Esophagus (tissue), 2 donors: Measurements from ENCODE around the gene MPRIP. TPM values are rescaled to one million over a fixed set of nuclear protein-coding genes. Genes with fewer than 3 reads are reported as not detected.

Source experiments
- H3K27ac ChIP-seq, 2 donors: one replicate each; pipeline ENCODE4 v1.5.1; 2013; ENCODE audit warnings: low read depth in 2 of 2, mild to moderate bottlenecking in 2 of 2, inconsistent platforms in 1 of 2, low read length in 1 of 2, moderate library complexity in 1 of 2
- H3K27me3 ChIP-seq, 2 donors: one replicate each; pipeline ENCODE4 v1.6.1; 2013; ENCODE audit warnings: low read length in 2 of 2, control low read depth in 1 of 2, mild to moderate bottlenecking in 1 of 2; ENCODE audit not compliant: insufficient read depth in 2 of 2, control insufficient read depth in 1 of 2
- H3K36me3 ChIP-seq, 2 donors: one replicate each; pipeline ENCODE4 v1.6.1; 2013; ENCODE audit warnings: low read length in 1 of 2; ENCODE audit not compliant: control insufficient read depth in 2 of 2, insufficient read depth in 2 of 2
- H3K4me1 ChIP-seq, 2 donors: one replicate each; pipeline ENCODE4 v1.6.1; 2013; ENCODE audit warnings: low read length in 1 of 2; ENCODE audit not compliant: control insufficient read depth in 2 of 2, insufficient read depth in 2 of 2
- H3K4me3 ChIP-seq, 2 donors: one replicate each; pipeline ENCODE4 v1.5.1; 2013; ENCODE audit warnings: low read length in 2 of 2, mild to moderate bottlenecking in 2 of 2, low read depth in 1 of 2, moderate library complexity in 1 of 2
- H3K9me3 ChIP-seq, 2 donors: one replicate each; pipeline ENCODE4 v1.6.1; 2013; ENCODE audit warnings: mild to moderate bottlenecking in 2 of 2, low read depth in 1 of 2, low read length in 1 of 2, moderate library complexity in 1 of 2; ENCODE audit not compliant: control insufficient read depth in 2 of 2, insufficient read depth in 1 of 2
- whole genome bisulfite sequencing, 2 donors: extraction: QIAGEN DNeasy Blood & Tissue Kit; methylation state at CpG; one replicate each; pipeline ENCODE4 v1.1.7; 2013; 5-methylcytosine and 5-hydroxymethylcytosine counted together
- polyA plus RNA-seq, 2 donors: library from polyadenylated mRNA; stranded (reverse); fragments of 200-250 nt; gene quantifications; one replicate each; pipeline ENCODE4 v1.2.3, GENCODE V29; 2013
- donor health status: healthy with polysubstance abuse.
- donor health status: Bipolar disorder and iron deficiency.

Gene MPRIP
- polyA plus RNA-seq, 2 donors: 122 to 226 TPM

DNA sequence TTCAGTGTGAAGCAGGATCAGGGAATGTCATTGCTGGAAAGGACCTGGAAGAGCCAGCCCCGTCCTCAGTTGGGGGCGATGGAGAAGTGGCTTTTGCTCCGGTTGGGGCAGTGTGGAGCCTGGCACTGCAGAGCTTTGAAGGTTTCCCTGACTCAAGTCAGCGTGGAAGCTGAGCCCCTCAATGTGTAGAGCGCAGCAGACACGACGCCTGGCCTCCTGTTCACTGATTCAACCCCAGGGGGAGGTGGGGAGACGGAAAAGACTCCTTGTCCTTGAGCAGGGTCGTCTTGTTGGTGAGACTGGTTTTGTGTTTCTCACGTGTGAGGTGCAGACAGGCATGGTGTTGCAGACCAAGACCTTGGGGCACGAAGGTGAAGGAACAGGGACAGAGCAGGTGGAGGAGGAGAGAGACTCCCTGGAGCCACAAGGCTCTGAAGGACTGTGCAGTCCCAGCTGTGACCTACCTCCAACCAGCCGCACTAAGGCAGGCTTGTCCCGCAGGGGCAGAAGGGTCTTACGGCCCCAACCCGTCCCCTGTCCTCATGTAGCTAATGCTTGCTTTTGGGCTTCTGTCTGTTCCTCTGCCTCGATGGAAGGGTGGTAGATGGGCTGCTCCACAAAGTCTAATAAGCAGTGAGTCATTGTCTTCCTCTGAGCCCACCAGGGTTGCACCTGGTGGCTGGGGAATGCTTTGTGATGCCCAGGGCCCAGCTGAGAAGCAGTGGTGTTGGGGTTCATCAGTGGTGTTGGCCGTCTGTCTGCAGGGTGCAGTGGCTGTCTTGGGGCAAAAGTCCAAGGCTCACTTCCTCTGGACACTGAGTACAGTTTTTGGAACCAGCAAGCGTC is 47.8 kb downstream of the MPRIP start:
- Histone ChIP-seq H3K36me3 (peaks cover 4 to 13% of the 10 kb centered on the region in 2 donors), H3K9me3 (no peaks in the 10 kb centered on the region), H3K27me3 (no peaks in the 10 kb centered on the region), H3K4me3 (no peak overlapping the region), H3K27ac (no peak overlapping the region), H3K4me1 (peaks cover 17 to 25% of the 10 kb centered on the region in 2 donors)
- WGBS, 2 donors: 84 to 90% methylated on average over 18 of the region's 18 CpGs

DNA sequence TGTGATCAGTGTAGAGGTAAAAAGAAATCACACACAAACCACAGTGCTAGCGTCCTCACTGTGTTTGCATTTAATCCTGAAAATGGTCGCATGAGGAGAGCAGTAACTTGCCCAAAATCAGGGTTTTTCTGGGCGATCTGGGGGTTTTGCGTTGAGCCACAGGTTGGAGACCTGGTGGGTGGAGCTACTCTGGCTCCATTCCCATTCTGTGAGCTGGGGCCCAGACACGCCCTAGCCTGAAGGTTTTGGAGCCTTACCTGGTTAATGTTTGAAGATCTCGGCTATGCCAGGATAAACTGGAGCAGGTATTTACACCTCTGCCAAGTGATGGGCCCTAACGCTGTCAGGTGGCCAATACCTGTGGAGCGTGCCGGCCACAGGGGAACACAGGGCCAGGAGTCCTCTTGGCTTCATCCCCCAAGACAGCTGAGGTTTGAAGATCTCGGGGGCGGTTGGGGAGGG is 48.4 kb downstream of the MPRIP start:
- Histone ChIP-seq H3K27me3 (no peaks in the 10 kb centered on the region), H3K4me1 (peaks cover 17 to 25% of the 10 kb centered on the region in 2 donors), H3K4me3 (no peak overlapping the region), H3K9me3 (no peaks in the 10 kb centered on the region), H3K36me3 (peaks cover 4 to 13% of the 10 kb centered on the region in 2 donors), H3K27ac (peak overlapping the region in 1 of 2 donors; percentile 11)
- WGBS, 2 donors: 44 to 60% methylated on average over 11 of the region's 11 CpGs

DNA sequence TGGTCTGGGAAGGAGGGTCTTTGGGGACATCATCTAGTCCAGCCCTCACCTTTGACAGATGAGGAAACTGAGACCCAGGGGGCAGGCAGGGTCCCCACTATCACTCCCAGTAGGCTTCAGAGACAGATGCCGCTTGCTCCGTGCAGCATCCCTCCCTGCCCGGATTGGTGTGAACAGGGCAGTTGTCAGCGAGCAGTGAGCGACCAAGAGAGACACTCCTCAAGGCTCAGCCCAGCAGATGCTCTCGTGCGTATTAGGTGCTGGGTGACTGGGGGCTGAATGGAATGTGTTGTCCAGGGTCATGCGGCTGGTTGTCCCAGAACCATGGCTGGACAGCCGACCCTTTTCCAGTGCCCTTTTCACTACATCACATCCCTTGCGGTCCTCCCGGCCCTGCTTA is 49.0 kb downstream of the MPRIP start:
- H3K27ac ChIP-seq: no peak overlapping the region
- 88 to 92% methylated on average over 11 of the region's 11 CpGs for WGBS, 2 donors
- H3K9me3 ChIP-seq: no peaks in the 10 kb centered on the region
- H3K27me3 ChIP-seq: no peaks in the 10 kb centered on the region
- H3K4me1 ChIP-seq: peaks cover 17 to 25% of the 10 kb centered on the region in 2 donors
- peaks cover 4 to 13% of the 10 kb centered on the region in 2 donors for H3K36me3 ChIP-seq
- no peak overlapping the region for H3K4me3 ChIP-seq

DNA sequence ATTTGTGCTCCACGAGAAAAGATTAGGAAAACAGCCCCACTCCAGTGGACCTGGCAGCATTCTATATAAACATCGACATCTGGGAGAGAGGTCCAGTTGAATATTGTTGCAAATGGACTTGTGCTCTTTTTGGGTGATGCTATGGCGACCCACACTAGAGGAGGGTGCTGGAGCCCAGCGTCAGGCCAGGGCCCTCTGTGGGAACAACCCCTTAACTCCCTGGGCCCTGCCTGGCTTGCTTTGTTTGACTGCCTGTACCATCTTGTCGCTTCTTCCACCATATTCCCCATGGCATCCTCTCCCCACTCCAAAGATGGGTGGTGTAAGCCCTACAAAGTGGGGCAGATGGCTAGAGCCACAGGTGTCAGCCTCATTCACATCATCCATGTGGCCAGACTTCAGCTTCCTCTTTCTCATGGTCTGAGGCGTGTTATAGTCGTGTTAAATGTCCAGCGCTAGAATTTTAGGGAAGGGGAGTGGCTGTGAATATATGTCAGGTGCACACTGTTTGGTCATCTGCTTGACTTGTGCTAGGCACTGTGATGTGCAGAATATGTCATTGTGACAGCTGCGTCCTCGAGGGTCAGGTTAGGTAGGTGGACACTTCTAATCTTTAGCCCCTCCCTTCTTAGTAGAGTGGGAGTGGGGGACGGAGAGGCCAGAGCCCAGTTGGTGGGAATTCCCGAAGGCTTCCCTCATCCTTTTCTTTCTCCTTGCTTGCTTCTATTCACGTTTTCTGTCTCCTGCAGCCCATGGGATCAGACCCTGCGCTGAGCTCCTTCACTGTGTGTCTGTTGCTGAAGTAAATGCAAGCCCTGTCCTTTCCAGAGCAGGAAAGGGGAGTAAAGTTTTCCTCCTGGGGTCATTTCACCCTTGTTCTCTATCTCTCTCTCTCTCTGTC is 49.8 kb downstream of the MPRIP start:
- 85 to 88% methylated on average over 14 of the region's 14 CpGs for WGBS, 2 donors
- Histone ChIP-seq H3K4me1 (peaks cover 14 to 28% of the 10 kb centered on the region in 2 donors), H3K36me3 (peaks cover 4 to 15% of the 10 kb centered on the region in 2 donors), H3K9me3 (no peaks in the 10 kb centered on the region), H3K4me3 (no peak overlapping the region), H3K27ac (no peak overlapping the region), H3K27me3 (no peaks in the 10 kb centered on the region)

DNA sequence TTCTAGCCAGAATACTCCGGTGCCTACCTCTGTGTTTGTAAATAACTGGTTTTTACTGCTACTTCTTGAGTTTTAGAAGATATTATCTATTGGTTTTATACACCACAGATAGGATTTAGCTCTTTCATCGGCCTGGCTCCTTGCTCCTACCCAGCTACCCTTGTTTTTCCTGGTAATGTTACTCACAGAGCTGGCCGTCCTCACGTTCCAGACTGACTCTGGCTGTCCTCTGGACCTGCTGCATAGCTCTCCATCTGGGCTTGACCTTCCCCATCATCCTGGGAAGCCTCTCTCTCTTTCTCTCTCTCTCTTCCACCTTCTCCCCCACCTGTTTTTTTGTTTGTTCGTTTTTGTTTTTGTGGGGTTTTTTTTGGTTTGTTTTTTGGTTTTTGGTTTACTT is 51.5 kb downstream of the MPRIP start:
- peak overlapping the region in 1 of 2 donors; percentile 21 for H3K27ac ChIP-seq
- WGBS, 2 donors: 73 to 78% methylated on average over 5 of the region's 5 CpGs
- no peaks in the 10 kb centered on the region for H3K27me3 ChIP-seq
- H3K4me1 ChIP-seq: peaks cover 15 to 24% of the 10 kb centered on the region in 2 donors
- peaks cover 4 to 10% of the 10 kb centered on the region in 2 donors for H3K36me3 ChIP-seq
- H3K4me3 ChIP-seq: no peak overlapping the region
- H3K9me3 ChIP-seq: no peaks in the 10 kb centered on the region

DNA sequence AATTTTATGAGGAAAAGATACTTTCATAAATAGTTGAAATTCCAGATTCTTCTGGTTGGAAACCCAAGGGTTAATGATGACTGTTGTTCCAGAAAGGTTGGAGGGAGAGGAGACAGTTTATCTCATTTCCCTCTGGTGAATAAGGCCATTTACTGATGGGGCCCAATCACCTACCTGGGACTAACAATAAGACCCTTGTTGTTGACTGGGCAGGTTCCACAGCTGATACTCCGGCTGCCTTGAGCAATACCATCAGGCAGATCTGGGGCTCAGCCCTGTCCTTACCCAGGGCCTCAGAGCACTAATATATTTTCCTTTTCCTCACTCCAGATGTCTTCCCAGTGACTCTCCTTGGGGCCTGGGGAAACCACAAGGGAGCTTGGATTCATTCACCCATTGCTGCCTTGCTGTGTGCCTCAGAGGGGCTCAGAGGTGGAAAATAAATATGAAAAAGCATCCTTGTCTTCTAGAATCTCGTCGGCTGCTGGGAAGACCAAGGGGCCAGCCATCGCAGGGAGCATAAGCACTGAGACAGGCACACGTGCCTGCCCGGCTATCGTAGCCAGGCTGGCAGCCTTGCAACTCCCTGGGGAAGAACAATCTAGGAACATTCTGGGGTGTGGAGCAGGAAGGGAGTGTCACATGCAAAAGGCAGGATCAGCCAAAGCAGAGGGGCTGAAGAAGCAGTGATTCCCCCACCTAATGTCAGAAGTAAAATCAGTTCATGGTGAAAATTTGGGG is 54.4 kb downstream of the MPRIP start:
- H3K4me1 ChIP-seq: peaks cover 7 to 12% of the 10 kb centered on the region in 2 donors
- 59 to 63% methylated on average over 7 of the region's 7 CpGs for WGBS, 2 donors
- H3K27me3 ChIP-seq: no peaks in the 10 kb centered on the region
- no peak overlapping the region for H3K4me3 ChIP-seq
- peaks cover 0 to 10% of the 10 kb centered on the region in 2 donors for H3K36me3 ChIP-seq
- H3K27ac ChIP-seq: peak overlapping the region in 1 of 2 donors; percentile 12
- H3K9me3 ChIP-seq: no peaks in the 10 kb centered on the region

DNA sequence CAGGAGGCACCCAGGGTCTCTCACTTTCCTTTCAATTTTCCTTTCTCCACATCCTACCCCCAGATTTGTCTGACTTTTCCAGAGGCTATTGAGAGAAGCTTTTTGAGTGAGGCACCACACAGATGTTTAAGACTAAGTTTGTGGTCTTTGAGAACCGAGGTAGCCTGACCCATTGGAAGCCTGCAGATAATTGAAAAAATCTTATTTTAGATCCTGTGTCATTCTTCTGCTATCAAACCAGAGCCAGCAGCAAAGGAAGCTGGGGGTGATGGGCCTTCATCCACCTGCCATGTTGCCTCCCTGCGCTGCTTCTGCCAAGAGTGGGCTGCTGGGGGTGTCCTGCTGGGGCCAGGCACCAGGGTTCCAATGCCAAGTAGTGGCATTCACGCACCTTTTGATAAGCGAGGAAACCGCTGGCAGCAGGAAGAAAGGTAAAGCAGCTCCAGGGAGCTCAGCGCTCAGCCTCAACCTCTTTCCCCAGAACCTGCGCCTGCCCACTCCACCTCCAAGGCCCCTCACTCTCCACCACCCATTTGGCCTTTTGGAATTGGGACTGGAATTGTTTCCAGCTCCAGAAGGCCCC is 55.6 kb downstream of the MPRIP start:
- Histone ChIP-seq H3K4me3 (no peak overlapping the region), H3K4me1 (peaks cover 5 to 10% of the 10 kb centered on the region in 2 donors), H3K36me3 (peaks cover 0 to 8% of the 10 kb centered on the region in 2 donors), H3K9me3 (no peaks in the 10 kb centered on the region), H3K27ac (peak overlapping the region; percentile 58 to 69), H3K27me3 (no peaks in the 10 kb centered on the region)
- 85 to 90% methylated on average over 7 of the region's 7 CpGs for WGBS, 2 donors

DNA sequence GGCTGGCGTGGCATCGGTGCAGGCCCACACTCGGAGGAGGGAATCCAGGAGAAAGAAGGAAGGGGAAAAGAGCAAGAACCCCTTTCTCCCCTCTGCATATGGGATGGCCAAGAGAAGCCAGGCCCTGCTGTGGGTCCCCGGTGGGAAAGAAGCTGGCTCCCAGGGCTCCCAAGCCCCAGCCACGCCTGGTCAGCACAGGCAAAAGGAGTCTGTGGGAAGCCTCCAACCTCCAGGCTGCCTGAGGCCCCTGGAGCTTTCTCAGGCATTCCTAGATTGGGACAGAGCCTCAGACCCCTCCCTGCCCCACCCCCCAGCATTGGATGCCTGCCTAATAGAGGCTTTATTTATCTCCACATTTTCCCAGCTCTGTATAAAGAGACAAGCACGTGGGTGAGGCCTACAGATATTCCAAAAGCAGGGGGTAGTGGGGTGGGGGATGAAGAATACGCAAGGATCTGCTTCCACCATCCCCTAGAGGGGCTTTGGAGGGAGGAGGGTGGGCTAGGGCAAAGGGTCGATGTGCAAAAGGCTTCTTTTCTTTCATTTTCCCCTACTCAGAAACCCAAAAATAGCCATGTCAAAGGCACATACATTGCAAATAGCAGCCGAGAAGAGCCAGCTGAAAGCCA is 56.4 kb downstream of the MPRIP start:
- Histone ChIP-seq H3K4me1 (peaks cover 5 to 10% of the 10 kb centered on the region in 2 donors), H3K27ac (peak overlapping the region; percentile 58 to 69), H3K27me3 (no peaks in the 10 kb centered on the region), H3K9me3 (no peaks in the 10 kb centered on the region), H3K4me3 (no peak overlapping the region), H3K36me3 (peaks cover 0 to 9% of the 10 kb centered on the region in 2 donors)
- WGBS, 2 donors: 62 to 63% methylated on average over 9 of the region's 9 CpGs
